ENCODE data around the gene C6orf52. TPM values are rescaled to one million over a fixed set of nuclear protein-coding genes. Genes with fewer than 3 reads are reported as not detected.

Gene C6orf52
- total and polyA plus RNA-seq, 9 of the 15 experiments (the other 6 are each of a cell fraction or from before 2014, with no cell fraction given): 6.7 to 37.0 (median 11.1) TPM

- no peak for TF ChIP-seq ZNF512 (tag; IDR thresholded peaks at IDR 0.05)
- TF ChIP-seq THRAP3 (IDR thresholded peaks at IDR 0.05; ENCODE audit: borderline replicate concordance): no peak; the same call in 1 of the 2 replicates
- TF ChIP-seq POLR2AphosphoS5 (IDR thresholded peaks at IDR 0.05; ENCODE audit: control insufficient read depth, insufficient read depth, low read depth, low read length): peak; percentile 92
- TF ChIP-seq STAT5A (IDR thresholded peaks at IDR 0.05; ENCODE audit: borderline replicate concordance, low read length): no peak
- peak; percentile 85; the same call in 1 of the 2 replicates for TF ChIP-seq HBP1 (CRISPR knock-in tag; IDR thresholded peaks at IDR 0.05)
- TF ChIP-seq E2F8 (IDR thresholded peaks at IDR 0.05; ENCODE audit: low read depth, partially characterized antibody): peak; percentile 93
- no peak for TF ChIP-seq SRSF9 (IDR thresholded peaks at IDR 0.05; ENCODE audit: borderline replicate concordance, low read depth, low read length)
- TF ChIP-seq HNRNPL (IDR thresholded peaks at IDR 0.05; ENCODE audit: low read depth, low read length): no peak
- TF ChIP-seq ZNF507 (tag; conservative IDR thresholded peaks at IDR 0.05): no peak
- no peak for TF ChIP-seq CBX8 (IDR thresholded peaks at IDR 0.05; ENCODE audit: borderline replicate concordance, extremely low read depth, low read depth, low read length, poor library complexity, severe bottlenecking)
- no peak for TF ChIP-seq NR0B1 (IDR thresholded peaks at IDR 0.05; ENCODE audit: partially characterized antibody)
- no peak for TF ChIP-seq ZNF354B (CRISPR knock-in tag; IDR thresholded peaks at IDR 0.05)
- TF ChIP-seq GTF2F1 (IDR thresholded peaks at IDR 0.05; ENCODE audit: low read depth, low read length): no peak; the same call in 1 of the 2 replicates
- no peak for TF ChIP-seq ZNF655 (CRISPR knock-in tag; IDR thresholded peaks at IDR 0.05)
- peak; percentile 58 to 73 for TF ChIP-seq MLLT1 (IDR thresholded peaks at IDR 0.05)
- peak; percentile 100 for TF ChIP-seq ZNF384 (IDR thresholded peaks at IDR 0.05; ENCODE audit: low read depth, low read length)
These were observed at the start of gene C6orf52, which contains the start of gene PAK1IP1 (continued) for GRCh38 chr6:10694302-10695085.
